Activated CD4-positive, alpha-beta T cell treated with anti-CD3 and anti-CD28 coated beads for 1 hour (primary cell): ENCODE measurements around the gene ALDH18A1.

ENCODE experiments used
- DNase-seq: peaks from one replicate; pipeline ENCODE4 v3.0.0-alpha.2; 2020

ALDH18A1 gene

GRCh38 chr10:95574649-95575365 is 81.7 kb downstream of the ALDH18A1 start:
- no peak for DNase-seq

GRCh38 chr10:95573964-95574604 is 82.4 kb downstream of the ALDH18A1 start:
- no peak for DNase-seq

- no peak for DNase-seq
Observed at GRCh38 chr10:95573527-95573926, 83.0 kb downstream of the ALDH18A1 start.

GRCh38 chr10:95572131-95572820 is 84.2 kb downstream of the ALDH18A1 start:
- DNase-seq, result no peak

GRCh38 chr10:95571390-95571789 is 85.1 kb downstream of the ALDH18A1 start:
- DNase-seq, result no peak

GRCh38 chr10:95569368-95569767 is 87.1 kb downstream of the ALDH18A1 start:
- DNase-seq, result no peak

- no peak for DNase-seq
Observed at GRCh38 chr10:95567903-95568630, 88.4 kb downstream of the ALDH18A1 start.

GRCh38 chr10:95566136-95566535 is 90.4 kb downstream of the ALDH18A1 start:
- no peak for DNase-seq

- no peak for DNase-seq
Observed at GRCh38 chr10:95565336-95565735, 91.2 kb downstream of the ALDH18A1 start.

GRCh38 chr10:95564291-95564690 is 92.2 kb downstream of the ALDH18A1 start:
- DNase-seq, result no peak

GRCh38 chr10:95562341-95562965 is 94.1 kb downstream of the ALDH18A1 start:
- DNase-seq, result no peak

GRCh38 chr10:95561864-95562177 is 94.7 kb downstream of the ALDH18A1 start:
- no peak for DNase-seq

GRCh38 chr10:95561177-95561863 is 95.2 kb downstream of the ALDH18A1 start, which contains the start of gene SORBS1:
Gene SORBS1, minus strand, starts transcription at chr10:95561371. Its CDS starts 120,236 bp downstream, at chr10:95441135.
- peak; percentile 71 for DNase-seq

- peak; percentile 28 for DNase-seq
Observed at GRCh38 chr10:95560278-95561176, 96.0 kb downstream of the ALDH18A1 start.

GRCh38 chr10:95559896-95560277 is 96.6 kb downstream of the ALDH18A1 start:
- DNase-seq, result no peak

GRCh38 chr10:95559471-95559870 is 97.0 kb downstream of the ALDH18A1 start:
- no peak for DNase-seq

- DNase-seq, result no peak
Observed at GRCh38 chr10:95558593-95559320, 97.8 kb downstream of the ALDH18A1 start.

GRCh38 chr10:95556994-95557767 is 99.3 kb downstream of the ALDH18A1 start:
- no peak for DNase-seq
